ENCODE data around the gene KCNC1. TPM values are rescaled to one million over a fixed set of nuclear protein-coding genes. Genes with fewer than 3 reads are reported as not detected.

KCNC1 gene
- polyA plus RNA-seq, 1 experiment: not detected

- DNase-seq (ENCODE audit: low read depth, low spot score): no peak
- Histone ChIP-seq H3K27ac (ENCODE audit: low read depth, low read length) (no peak overlapping the region), H3K27me3 (ENCODE audit: control insufficient read depth, insufficient read depth, low read length) (no peaks in the 10 kb centered on the region), H3K4me3 (ENCODE audit: low read depth, low read length) (no peak overlapping the region), H3K9me3 (ENCODE audit: control insufficient read depth, insufficient read depth, low read length) (peaks cover 5% of the 10 kb centered on the region; the same call in 1 of the 2 replicates)
- ChIA-PET CTCF (interaction anchor here (0.6 to 2.3 kb wide), 6 partner anchors 36 to 384 kb away, joined by 3 to 11 read pairs (median 5); no protein-coding TSS in a partner anchor), POLR2A (no interaction called here)
- TF ChIP-seq CTCF (IDR thresholded peaks at IDR 0.05; ENCODE audit: low read depth, low read length): no peak
Observed at GRCh38 chr11:17767301-17767885, 32.8 kb downstream of the KCNC1 start.

DNA sequence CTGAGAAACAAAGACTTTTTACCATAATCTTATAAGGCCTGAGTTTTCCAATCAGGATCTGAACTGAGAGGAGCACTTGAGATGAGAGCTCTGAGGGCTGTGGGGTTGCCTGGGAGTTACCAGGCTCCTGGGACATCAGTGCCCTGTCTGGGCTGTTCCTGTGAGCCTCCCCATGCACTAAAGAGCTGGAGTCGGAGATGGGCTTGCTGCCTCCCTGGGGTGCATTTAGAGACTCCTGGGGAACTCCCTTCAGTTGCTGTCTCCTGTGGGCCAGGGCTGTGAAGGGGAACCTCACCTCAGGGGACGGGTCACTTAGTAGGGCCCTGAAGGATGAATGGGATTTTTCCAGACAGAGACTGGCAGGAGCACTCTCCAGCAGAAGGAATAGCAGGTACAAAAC, 33.3 kb downstream of the KCNC1 start:
- Histone ChIP-seq H3K4me3 (ENCODE audit: low read depth, low read length) (no peak overlapping the region), H3K27ac (ENCODE audit: low read depth, low read length) (no peak overlapping the region), H3K27me3 (ENCODE audit: control insufficient read depth, insufficient read depth, low read length) (no peaks in the 10 kb centered on the region), H3K9me3 (ENCODE audit: control insufficient read depth, insufficient read depth, low read length) (peaks cover 5% of the 10 kb centered on the region; the same call in 1 of the 2 replicates)
- DNase-seq (ENCODE audit: low read depth, low spot score): no peak
- TF ChIP-seq CTCF (IDR thresholded peaks at IDR 0.05; ENCODE audit: low read depth, low read length): no peak
- POLR2A ChIA-PET: no interaction called here
- CTCF ChIA-PET: interaction anchor here (1.8 to 4.5 kb wide), 4 partner anchors 37 to 211 kb away, joined by 7 to 38 read pairs (median 20); no protein-coding TSS in a partner anchor

DNA sequence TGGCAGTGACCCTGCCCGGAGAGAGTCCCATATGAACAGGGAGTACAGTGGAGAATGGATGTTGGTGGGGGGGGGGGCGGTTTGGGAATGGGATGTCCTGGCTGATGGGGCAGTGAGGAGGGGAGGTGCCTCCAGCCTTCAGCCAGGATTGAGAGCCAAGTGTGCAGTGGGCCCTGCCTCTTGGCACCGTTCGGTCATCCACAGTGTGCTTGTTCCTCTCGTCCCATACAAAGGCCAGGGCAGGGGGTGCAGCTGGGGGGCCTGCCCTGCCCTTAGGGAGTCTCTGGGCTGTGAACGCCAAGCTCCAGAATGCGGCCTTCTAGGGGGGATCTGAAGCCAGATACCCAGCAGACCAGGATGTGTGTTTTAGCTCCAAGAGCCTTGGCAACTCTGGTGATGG, 34.0 kb downstream of the KCNC1 start:
- Histone ChIP-seq H3K27me3 (ENCODE audit: control insufficient read depth, insufficient read depth, low read length) (no peaks in the 10 kb centered on the region), H3K27ac (ENCODE audit: low read depth, low read length) (no peak overlapping the region), H3K9me3 (ENCODE audit: control insufficient read depth, insufficient read depth, low read length) (peaks cover 5% of the 10 kb centered on the region; the same call in 1 of the 2 replicates), H3K4me3 (ENCODE audit: low read depth, low read length) (no peak overlapping the region)
- TF ChIP-seq CTCF (IDR thresholded peaks at IDR 0.05; ENCODE audit: low read depth, low read length): no peak
- POLR2A ChIA-PET: no interaction called here
- DNase-seq (ENCODE audit: low read depth, low spot score): no peak
- CTCF ChIA-PET: interaction anchor here (2.2 to 4.5 kb wide), 3 partner anchors 38 to 210 kb away, joined by 7 to 38 read pairs (median 32); no protein-coding TSS in a partner anchor

- peaks cover under 1% of the 10 kb centered on the region for H3K27me3 ChIP-seq (ENCODE audit: control insufficient read depth, insufficient read depth, low read length)
- POLR2A ChIA-PET: no interaction called here
- CTCF ChIA-PET: interaction anchor here (4.0 to 4.5 kb wide), 2 partner anchors 203 to 209 kb away, joined by 32 to 38 read pairs; no protein-coding TSS in a partner anchor
- peaks cover 5% of the 10 kb centered on the region; the same call in 1 of the 2 replicates for H3K9me3 ChIP-seq (ENCODE audit: control insufficient read depth, insufficient read depth, low read length)
- no peak for TF ChIP-seq CTCF (IDR thresholded peaks at IDR 0.05; ENCODE audit: low read depth, low read length)
- H3K27ac ChIP-seq (ENCODE audit: low read depth, low read length): no peak overlapping the region
- no peak overlapping the region for H3K4me3 ChIP-seq (ENCODE audit: low read depth, low read length)
- no peak for DNase-seq (ENCODE audit: low read depth, low spot score)
Observed at GRCh38 chr11:17769218-17769617, 34.6 kb downstream of the KCNC1 start.

DNA sequence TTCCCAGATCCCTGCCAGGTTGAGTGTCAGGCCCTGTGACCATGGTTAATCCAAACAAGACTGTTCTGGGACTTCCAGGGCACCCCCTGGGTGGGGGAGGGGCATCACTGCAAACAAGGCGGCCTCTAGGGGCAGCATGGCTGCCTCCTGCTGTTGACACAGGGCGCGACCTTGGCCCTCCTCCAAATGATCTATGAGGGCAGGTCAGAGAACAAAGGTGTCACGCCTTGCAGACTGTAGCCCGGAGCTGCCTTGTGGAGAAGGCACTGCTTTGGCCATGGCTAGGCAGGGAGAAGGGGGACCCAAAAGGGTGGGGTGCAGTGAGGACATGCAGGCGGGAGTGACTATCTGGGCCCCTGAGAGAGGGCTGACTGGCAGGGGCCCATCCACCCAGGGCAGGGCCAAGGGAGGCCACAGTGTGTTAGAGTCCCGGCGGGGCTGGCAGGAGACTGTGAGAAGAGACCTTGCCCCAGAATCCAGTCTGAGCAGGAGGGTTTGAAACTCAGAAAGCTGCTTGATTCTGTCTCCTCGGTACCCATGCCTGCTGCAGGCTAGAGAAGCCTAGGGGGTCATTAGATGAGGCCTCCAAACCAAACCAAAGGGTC, 35.6 kb downstream of the KCNC1 start:
- POLR2A ChIA-PET: no interaction called here
- CTCF ChIA-PET: interaction anchor here (1.0 to 4.5 kb wide), 6 partner anchors 36 to 217 kb away, joined by 3 to 38 read pairs (median 5); partner anchors contain the start of gene KCNC1

More for the DNA sequence above, 35.6 kb downstream of the KCNC1 start:
- DNase-seq (ENCODE audit: low read depth, low spot score): no peak
- H3K9me3 ChIP-seq (ENCODE audit: control insufficient read depth, insufficient read depth, low read length): peaks cover 5% of the 10 kb centered on the region; the same call in 1 of the 2 replicates
- H3K27ac ChIP-seq (ENCODE audit: low read depth, low read length): no peak overlapping the region
- H3K4me3 ChIP-seq (ENCODE audit: low read depth, low read length): no peak overlapping the region
- TF ChIP-seq CTCF (IDR thresholded peaks at IDR 0.05; ENCODE audit: low read depth, low read length): no peak
- peaks cover 6% of the 10 kb centered on the region for H3K27me3 ChIP-seq (ENCODE audit: control insufficient read depth, insufficient read depth, low read length)

Measured in AG04450 (cell line).